Measurements from ENCODE around the gene IFIT2.

GRCh38 chr10:89271532-89271931 lies 30.3 kb upstream of the IFIT2 start:
- TF ChIP-seq YY1 (IDR thresholded peaks at IDR 0.05; ENCODE audit: insufficient read depth, insufficient read length), result no peak
- TF ChIP-seq ZNF274 (IDR thresholded peaks at IDR 0.05; ENCODE audit: low read depth, low read length), result no peak

All from NT2/D1 (cell line).